ENCODE measurements around the gene BRD3. TPM values are rescaled to one million over a fixed set of nuclear protein-coding genes. Genes with fewer than 3 reads are reported as not detected.

The BRD3 gene
- total RNA-seq, 1 experiment from 2014 or later, result 61.6 TPM

GRCh38 chr9:134069480-134070399 lies 1.9 kb upstream of the BRD3 start:
- no peak overlapping the region for H3K27ac ChIP-seq (ENCODE audit: low read depth, low read length, poor library complexity, severe bottlenecking)
- intact Hi-C loops (cut with micrococcal nuclease; ENCODE audit: unreplicated experiment), result loop anchor here (2.0 to 10.0 kb wide), 2 partner anchors 41 to 945 kb away; partner anchors contain the start of gene RALGDS
- no peaks in the 10 kb centered on the region for H3K36me3 ChIP-seq (ENCODE audit: insufficient read depth, low read length, poor library complexity, severe bottlenecking)
- POLR2A ChIA-PET (ENCODE audit: low non-redundant PET), result no interaction called here
- CTCF ChIA-PET, result no interaction called here
- no peak for DNase-seq (ENCODE audit: low spot score)
- TF ChIP-seq CTCF (conservative IDR thresholded peaks at IDR 0.05; ENCODE audit: low read depth, low read length), result no peak
- TF ChIP-seq EZH2 (IDR thresholded peaks at IDR 0.05; ENCODE audit: borderline replicate concordance, low read depth, low read length, poor library complexity, severe bottlenecking), result no peak
- H3K4me3 ChIP-seq (ENCODE audit: low read depth, low read length, poor library complexity, severe bottlenecking), result peak overlapping the region; percentile 99
- H3K27me3 ChIP-seq (replicated peaks; ENCODE audit: insufficient read depth, low read depth, low read length, poor library complexity), result peaks cover 25% of the 10 kb centered on the region
- BruUV-seq (replicated peaks), result no TSS peak
- H3K9me3 ChIP-seq (ENCODE audit: low read depth, low read length, poor library complexity, severe bottlenecking), result no peaks in the 10 kb centered on the region
- no peaks in the 10 kb centered on the region for H3K4me1 ChIP-seq (ENCODE audit: insufficient read depth, low read length, poor library complexity, severe bottlenecking)

GRCh38 chr9:134068744-134069479 lies 1.1 kb upstream of the BRD3 start:
- intact Hi-C loops (cut with micrococcal nuclease; ENCODE audit: unreplicated experiment), result loop anchor here (2.0 to 10.0 kb wide), 2 partner anchors 40 to 944 kb away; partner anchors contain the start of gene RALGDS
- POLR2A ChIA-PET (ENCODE audit: low non-redundant PET), result no interaction called here
- TF ChIP-seq EZH2 (IDR thresholded peaks at IDR 0.05; ENCODE audit: borderline replicate concordance, low read depth, low read length, poor library complexity, severe bottlenecking), result no peak
- TF ChIP-seq CTCF (conservative IDR thresholded peaks at IDR 0.05; ENCODE audit: low read depth, low read length), result no peak

More at GRCh38 chr9:134068744-134069479, 1.1 kb upstream of the BRD3 start:
- no peaks in the 10 kb centered on the region for H3K36me3 ChIP-seq (ENCODE audit: insufficient read depth, low read length, poor library complexity, severe bottlenecking)
- peak overlapping the region; percentile 99 for H3K4me3 ChIP-seq (ENCODE audit: low read depth, low read length, poor library complexity, severe bottlenecking)
- CTCF ChIA-PET, result no interaction called here
- H3K27ac ChIP-seq (ENCODE audit: low read depth, low read length, poor library complexity, severe bottlenecking), result peak overlapping the region; percentile 80
- H3K4me1 ChIP-seq (ENCODE audit: insufficient read depth, low read length, poor library complexity, severe bottlenecking), result no peaks in the 10 kb centered on the region
- BruUV-seq (replicated peaks), result no TSS peak
- peak; percentile 28 for DNase-seq (ENCODE audit: low spot score)
- peaks cover 19% of the 10 kb centered on the region for H3K27me3 ChIP-seq (replicated peaks; ENCODE audit: insufficient read depth, low read depth, low read length, poor library complexity)
- H3K9me3 ChIP-seq (ENCODE audit: low read depth, low read length, poor library complexity, severe bottlenecking), result no peaks in the 10 kb centered on the region

All from A673 (cell line).